Heart left ventricle (tissue), 16 donors: ENCODE data around the gene NRM. TPM values are rescaled to one million over a fixed set of nuclear protein-coding genes. Genes with fewer than 3 reads are reported as not detected.

Experiments
- ATAC-seq, 4 donors: fragments of 200-7000 bp; cut with Tn5 transposase; one replicate each; pipeline ENCODE4 v1.9.1; 2020 to 2022; ENCODE audit warnings: moderate library complexity in 4 of 4, mild to moderate bottlenecking in 3 of 4, moderate number of reproducible peaks in 1 of 4
- DNase-seq, 5 donors: peaks; one replicate each; pipeline ENCODE4 v3.0.0-alpha.2; 2020
- H3K27ac ChIP-seq, 12 donors: fragments of 200-600 bp; sonication (generic) in 4 of 12; one replicate each; pipeline versions ENCODE4 v1.5.0 to v1.8.0; 2016 to 2022; ENCODE audit warnings: mild to moderate bottlenecking in 2 of 12
- H3K27me3 ChIP-seq, 9 donors: fragments of 200-600 bp; sonication (generic) in 2 of 9; one replicate each; pipeline versions ENCODE4 v1.5.1 to v1.8.0; 2016 to 2022; ENCODE audit warnings: mild to moderate bottlenecking in 3 of 9
- H3K36me3 ChIP-seq, 9 donors: fragments of 200-600 bp; sonication (generic) in 2 of 9; one replicate each; pipeline versions ENCODE4 v1.5.0 to v1.8.0; 2018 to 2022; ENCODE audit warnings: mild to moderate bottlenecking in 2 of 9
- H3K4me1 ChIP-seq, 12 donors: fragments of 200-600 bp; sonication (generic) in 4 of 12; one replicate each; pipeline versions ENCODE4 v1.5.0 to v1.8.0; 2016 to 2022; ENCODE audit warnings: mild to moderate bottlenecking in 3 of 12
- H3K4me3 ChIP-seq, 12 donors: fragments of 200-600 bp; sonication (generic) in 4 of 12; one replicate each; pipeline versions ENCODE4 v1.5.0 to v1.8.0; 2017 to 2022; ENCODE audit warnings: mild to moderate bottlenecking in 9 of 12, moderate library complexity in 4 of 12
- H3K9me3 ChIP-seq, 12 donors: fragments of 200-600 bp; sonication (generic) in 4 of 12; one replicate each; pipeline versions ENCODE4 v1.5.0 to v1.8.0; 2016 to 2022; ENCODE audit warnings: mild to moderate bottlenecking in 1 of 12
- CTCF ChIP-seq, 12 donors: fragments of 200-600 bp; sonication (generic) in 4 of 12; IDR thresholded peaks; one replicate each; pipeline versions ENCODE4 v1.5.0 to v1.8.0; 2018 to 2022; ENCODE audit warnings: antibody characterized with exemption in 12 of 12, mild to moderate bottlenecking in 5 of 12
- POLR2A ChIP-seq, 2 donors: fragments of 450-650 bp; IDR thresholded peaks; one replicate each; pipeline ENCODE4 v1.6.1; 2017; ENCODE audit warnings: antibody characterized with exemption in 2 of 2, mild to moderate bottlenecking in 2 of 2, moderate library complexity in 2 of 2
- WGBS, 4 donors: extraction: QIAGEN DNeasy Blood & Tissue Kit in 2 of 4; methylation state at CpG; one replicate each; pipeline versions ENCODE4 v1.1.5 to v1.1.7; 2013 to 2018; 5-methylcytosine and 5-hydroxymethylcytosine counted together
- intact Hi-C, 10 donors: fragments of 100-400 bp; cut with DNase I; formaldehyde crosslinking; loops; one replicate each; pipeline versions ENCODE4 v1.11.1 to v1.14.2; 2022
- polyA plus RNA-seq, 2 donors: library from polyadenylated mRNA; stranded (reverse); fragments of 200-250 nt; gene quantifications; one replicate each; pipeline ENCODE4 v1.2.3, GENCODE V29; 2013
- total RNA-seq, 9 donors: library from RNA; depleted of rRNA in 2 of 9; stranded (reverse); fragments of >200 nt in 2 of 9; fragmentation: NEBNext Ultra II Directional in 3 of 9; extraction: Animal tissue kit (Norgen Biotek cat#: 25700) in 3 of 9; gene quantifications; one replicate each; pipeline versions ENCODE4 v1.1.0 to v1.2.4, GENCODE V29; 2016 to 2023
- donor health status: ischemic (EF 13 %, LVEDD 7.1; RV severe dilation, severe dysfunction).
- donor health status: healthy with polysubstance abuse.
- donor health status: DM: no; HTN: yes; CAD: no.
- donor health status: DM: no; HTN: no; CAD: no.
- donor health status: ischemic (EF 25% LVEDD 6.9; RV normal size, moderate dysfunction).
- donor health status: ischemic (EF 25% LVEDD 5.7; RV mildly dilated, moderate dysfunction).
- donor health status: healthy.
- donor health status: DM: yes; HTN: yes; CAD: no.
- donor health status: ischemic (EF 35%, LVEDD 5.7; RV mildly dilated, moderate dysfunction).
- donor health status: nonischemic (EF 11% LVEDD 7.7; RV severe dilation, severe dysfunction).
- donor health status: DM: yes; HTN: yes; CAD: no.
- donor health status: PGD.
- donor health status: ischemic (EF 29% LVEDD 5.4; RV normal size, mild dysfunction).
- donor health status: nonischemic (EF 23%, LVEDD 6.1; RV moderate dilation, normal function).

NRM gene
- total and polyA plus RNA-seq, 11 donors: 2.2 to 9.6 (median 3.9) TPM

- no peak for DNase-seq
- Histone ChIP-seq H3K9me3 (no peaks in the 10 kb centered on the region), H3K4me3 (peak overlapping the region; percentile 45 to 93 (median 73)), H3K27ac (peak overlapping the region; percentile 62 to 97 (median 90)), H3K27me3 (no peaks in the 10 kb centered on the region), H3K36me3 (peaks cover 0 to 36% (median 30%) of the 10 kb centered on the region in 9 donors), H3K4me1 (peaks cover 0 to 36% (median 25%) of the 10 kb centered on the region in 12 donors)
- TF ChIP-seq CTCF (IDR thresholded peaks at IDR 0.05): no peak
- TF ChIP-seq POLR2A (IDR thresholded peaks at IDR 0.05): no peak
- intact Hi-C loops: loop anchor here in 3 of 10 donors (1.0 to 2.0 kb wide), 2 partner anchors 26 to 102 kb away; no protein-coding TSS in a partner anchor
- ATAC-seq: no peak
- 2 to 5% (median 4%) methylated on average over 7 to 8 of the region's 8 CpGs for WGBS, 4 donors
Observed at GRCh38 chr6:30716879-30717128, 26.0 kb upstream of the NRM start.

- no peak for DNase-seq
- intact Hi-C loops: loop anchor here in 1 of 10 donors (2.0 kb wide), 1 partner anchor 23 kb away; the partner anchor contains the start of gene NRM
- Histone ChIP-seq H3K27ac (no peak overlapping the region), H3K9me3 (no peaks in the 10 kb centered on the region), H3K4me3 (no peak overlapping the region), H3K27me3 (no peaks in the 10 kb centered on the region), H3K4me1 (peaks cover 0 to 28% (median 19%) of the 10 kb centered on the region in 12 donors), H3K36me3 (peaks cover 0 to 61% (median 52%) of the 10 kb centered on the region in 9 donors)
- no peak for ATAC-seq
- TF ChIP-seq POLR2A (IDR thresholded peaks at IDR 0.05) (no peak), CTCF (IDR thresholded peaks at IDR 0.05) (no peak)
- WGBS, 4 donors: 93 to 100% (median 98%) methylated on average over 1 of the region's 1 CpG
Observed at GRCh38 chr6:30714263-30714662, 23.5 kb upstream of the NRM start.

- no peak for DNase-seq
- Histone ChIP-seq H3K4me1 (peaks cover 0 to 12% (median 6%) of the 10 kb centered on the region in 12 donors), H3K36me3 (peaks cover 0 to 79% (median 67%) of the 10 kb centered on the region in 9 donors), H3K27ac (no peak overlapping the region), H3K4me3 (no peak overlapping the region), H3K27me3 (no peaks in the 10 kb centered on the region), H3K9me3 (no peaks in the 10 kb centered on the region)
- 65 to 73% (median 68%) methylated on average over 7 of the region's 7 CpGs for WGBS, 4 donors
- no peak for TF ChIP-seq POLR2A (IDR thresholded peaks at IDR 0.05)
- TF ChIP-seq CTCF (IDR thresholded peaks at IDR 0.05): no peak
- ATAC-seq: no peak
- intact Hi-C loops: no loop called here
Observed at GRCh38 chr6:30712441-30712945, 21.7 kb upstream of the NRM start.

- Histone ChIP-seq H3K4me1 (peaks cover 0 to 11% (median 6%) of the 10 kb centered on the region in 12 donors), H3K9me3 (no peaks in the 10 kb centered on the region), H3K27me3 (no peaks in the 10 kb centered on the region), H3K36me3 (peaks cover 0 to 85% (median 74%) of the 10 kb centered on the region in 9 donors), H3K27ac (no peak overlapping the region), H3K4me3 (no peak overlapping the region)
- intact Hi-C loops: no loop called here
- DNase-seq (no peak), ATAC-seq (no peak)
- no peak for TF ChIP-seq CTCF (IDR thresholded peaks at IDR 0.05)
- no peak for TF ChIP-seq POLR2A (IDR thresholded peaks at IDR 0.05)
- WGBS, 4 donors: 80 to 100% (median 88%) methylated on average over 1 of the region's 1 CpG
Observed at GRCh38 chr6:30711758-30712380, 21.1 kb upstream of the NRM start.
